Femur (tissue), 1 donor: ENCODE results near the gene SORBS1.

Source experiments
- DNase-seq: peaks from one replicate; pipeline ENCODE4 v3.0.0-alpha.2; 2017

The SORBS1 gene

DNA sequence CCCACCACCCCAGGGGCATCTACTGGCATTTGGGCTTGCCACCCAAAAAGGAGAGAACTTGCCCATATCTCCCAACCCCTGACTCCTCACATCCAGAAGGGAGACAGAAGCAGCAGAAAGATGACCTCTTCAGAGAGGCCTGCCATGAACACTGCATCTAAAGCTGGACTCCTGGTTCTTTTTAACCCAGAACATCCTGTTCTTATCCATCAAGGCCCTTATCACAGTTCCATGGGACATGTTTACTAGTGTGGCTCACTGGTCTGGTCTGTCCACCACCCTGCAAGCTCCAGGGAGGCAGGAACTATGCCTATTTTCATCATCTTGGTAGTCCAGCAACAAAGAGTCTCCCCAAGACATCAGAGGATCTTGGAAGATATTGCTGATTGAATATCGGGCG lies 155.5 kb downstream of the SORBS1 start:
- DNase-seq, result no peak

DNA sequence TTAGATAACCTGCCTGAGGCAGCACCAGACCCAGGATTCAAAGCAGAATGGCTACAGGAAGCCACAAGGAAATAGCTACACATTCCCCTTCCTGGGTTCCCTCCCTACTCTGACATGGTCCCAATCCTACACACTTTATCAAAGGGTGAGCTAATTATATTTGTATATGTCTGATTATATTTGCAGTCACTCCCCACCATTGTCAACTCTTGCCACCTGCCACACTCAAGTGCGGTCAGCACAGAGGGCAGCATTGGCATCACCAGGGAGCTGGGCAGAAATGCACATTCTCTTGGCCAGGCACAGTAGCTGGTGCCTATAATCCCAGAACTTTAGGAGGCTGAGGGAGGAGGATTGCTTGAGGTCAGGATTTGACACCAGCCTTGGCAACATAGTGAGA lies 156.3 kb downstream of the SORBS1 start:
- no peak for DNase-seq

DNA sequence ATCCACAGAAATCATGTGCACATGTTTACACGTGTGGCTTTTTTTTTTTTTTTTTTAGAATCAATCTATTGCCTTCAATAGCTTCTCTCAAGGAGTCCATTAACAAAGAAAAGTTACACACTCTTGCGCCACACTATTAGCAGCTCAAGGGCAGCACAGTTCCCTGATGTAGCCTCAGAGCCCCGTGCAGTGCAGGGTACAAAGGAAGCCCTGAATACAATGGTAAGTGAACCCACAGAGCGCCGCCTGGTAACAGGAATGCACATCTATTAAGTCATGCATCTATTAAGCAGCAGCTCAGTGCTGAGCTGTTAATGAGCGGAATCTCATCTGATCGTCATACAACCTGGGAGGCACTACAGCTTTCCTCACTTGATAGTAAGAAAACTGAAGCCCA lies 156.7 kb downstream of the SORBS1 start:
- no peak for DNase-seq

- no peak for DNase-seq
Observed at GRCh38 chr10:95403700-95404461, 157.3 kb downstream of the SORBS1 start.

GRCh38 chr10:95401704-95402469 lies 159.3 kb downstream of the SORBS1 start:
- no peak for DNase-seq

DNA sequence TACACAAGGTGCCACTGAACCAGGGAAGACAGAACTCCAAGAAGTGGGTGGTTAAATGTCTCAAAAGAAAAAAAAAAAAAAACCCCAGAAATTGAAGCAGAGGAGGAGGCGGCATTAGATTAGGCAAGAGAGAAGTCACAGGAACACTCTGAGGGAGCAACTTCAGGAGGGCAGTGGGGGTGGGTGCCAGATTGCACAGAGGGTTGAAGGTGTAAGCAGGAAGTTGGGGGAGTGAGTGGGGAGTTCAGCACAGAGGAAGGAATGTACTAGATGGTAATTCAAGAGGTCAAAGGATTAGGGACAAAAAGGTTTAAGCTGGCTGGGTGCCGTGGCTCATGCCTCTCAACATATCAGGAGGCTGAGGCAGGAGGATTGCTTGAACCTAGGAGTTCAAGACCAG lies 160.4 kb downstream of the SORBS1 start:
- DNase-seq, result no peak

DNA sequence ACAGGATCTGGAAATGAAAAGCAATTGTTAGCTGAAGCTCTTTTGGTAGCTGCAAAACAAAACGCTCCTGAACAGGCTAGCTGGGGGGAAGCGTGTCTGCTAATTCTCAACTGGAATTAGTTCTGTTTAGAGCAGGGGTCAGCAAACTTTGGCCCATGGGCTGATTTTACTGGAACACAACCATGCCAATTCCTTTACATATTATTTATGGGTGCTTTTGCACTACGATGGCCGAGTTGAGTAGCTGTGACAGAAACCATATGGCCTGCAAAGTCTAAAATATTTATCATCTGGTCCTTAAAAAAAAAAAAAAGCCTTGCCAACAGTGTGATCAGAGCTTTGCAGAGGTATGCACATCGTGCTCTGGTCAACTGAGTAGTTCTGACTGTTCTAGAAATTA lies 162.0 kb downstream of the SORBS1 start:
- no peak for DNase-seq

GRCh38 chr10:95397747-95398146 lies 163.4 kb downstream of the SORBS1 start:
- no peak for DNase-seq

DNA sequence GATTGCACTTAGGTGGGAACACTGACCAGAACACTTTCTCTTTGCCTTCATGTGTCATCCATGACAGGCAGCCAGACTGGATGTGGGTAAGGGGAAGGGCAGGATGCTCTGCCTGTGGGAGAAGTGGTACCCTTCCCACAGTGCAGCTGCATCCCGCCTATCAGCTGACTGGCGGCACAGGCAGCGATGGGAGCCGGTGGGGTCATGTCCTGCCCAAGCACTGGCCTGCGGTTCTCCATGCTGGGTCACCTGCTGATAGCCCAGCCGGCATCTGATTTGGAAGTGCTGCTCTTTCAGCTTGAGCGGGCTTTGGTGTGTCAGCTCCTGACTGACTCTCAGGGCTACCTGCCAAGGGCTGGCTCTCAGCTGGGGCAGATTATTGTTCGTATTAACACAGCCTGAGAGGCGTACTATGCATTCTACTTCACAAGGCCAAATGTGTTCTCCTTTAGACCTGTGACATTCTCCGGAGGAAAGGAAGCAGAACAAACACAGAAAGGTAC lies 165.2 kb downstream of the SORBS1 start:
- no peak for DNase-seq

GRCh38 chr10:95394161-95394880 lies 166.8 kb downstream of the SORBS1 start:
- DNase-seq, result no peak

- no peak for DNase-seq
Observed at GRCh38 chr10:95392681-95393164, 168.4 kb downstream of the SORBS1 start.

DNA sequence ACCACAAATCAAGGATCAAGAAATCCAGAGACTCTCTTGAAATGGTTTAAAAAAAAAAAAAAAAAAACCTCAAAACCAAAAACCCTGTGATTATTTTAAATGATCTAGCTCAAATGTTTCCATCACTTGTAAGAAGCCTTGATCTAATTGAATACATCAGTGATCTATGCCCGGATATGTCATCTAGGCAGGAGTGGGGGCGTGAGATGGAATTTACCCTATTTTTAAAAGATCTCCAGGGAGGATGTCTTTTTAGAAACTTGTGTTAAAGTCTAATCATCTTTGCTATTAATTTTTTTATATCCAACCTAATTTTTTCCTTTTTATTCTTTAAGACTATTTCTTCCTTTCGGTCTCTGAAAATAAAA lies 169.0 kb downstream of the SORBS1 start:
- DNase-seq, result no peak

DNA sequence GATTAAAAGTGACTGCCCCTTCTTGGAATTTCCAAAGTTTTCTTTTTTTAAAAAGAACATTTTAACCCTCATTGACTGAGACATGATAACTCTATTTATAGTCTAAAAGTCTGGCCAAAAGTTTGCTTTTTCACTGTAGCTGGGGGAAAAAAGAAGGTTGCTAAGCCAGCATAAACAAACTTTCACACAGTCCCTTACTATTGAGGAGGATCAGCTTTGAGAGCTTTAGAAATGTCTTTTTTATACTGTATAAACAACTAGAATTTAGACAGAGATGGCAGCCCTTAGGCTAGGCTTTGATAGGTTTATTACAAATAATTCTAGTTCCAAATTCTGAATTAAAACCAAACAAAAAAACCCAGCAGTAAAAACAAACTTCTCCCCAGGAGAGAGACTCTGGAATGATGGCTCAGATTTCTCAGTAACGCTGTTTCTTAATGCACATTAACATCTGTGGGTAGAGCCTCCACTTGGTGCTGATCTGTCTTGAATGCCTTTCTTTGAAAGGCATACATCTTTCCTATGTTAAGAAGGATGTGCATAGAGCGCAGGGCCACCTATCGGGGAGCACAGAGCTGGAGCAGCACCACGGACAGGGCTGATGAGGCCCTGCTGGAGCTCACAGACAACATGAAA lies 169.5 kb downstream of the SORBS1 start:
- DNase-seq, result peak; percentile 68

- no peak for DNase-seq
Observed at GRCh38 chr10:95391164-95391563, 170.0 kb downstream of the SORBS1 start.

DNA sequence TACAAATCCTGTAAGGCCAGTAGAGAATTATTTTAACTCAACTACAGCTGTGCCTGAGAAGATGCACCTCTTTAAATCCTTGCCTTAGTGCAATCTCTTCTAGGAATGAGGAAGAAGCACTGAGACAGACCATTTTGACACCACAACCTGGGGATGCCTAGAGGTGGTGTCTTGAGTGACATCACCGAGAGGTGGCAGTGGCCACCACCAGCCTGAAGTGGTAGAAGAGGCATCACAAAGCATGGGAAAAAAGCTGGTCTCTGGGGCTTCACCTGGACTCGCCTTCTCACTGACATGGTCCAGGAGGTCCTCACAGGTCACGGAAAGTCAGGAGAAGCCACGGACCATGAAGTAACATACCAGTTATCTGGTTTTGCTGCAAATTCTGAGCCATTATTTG lies 171.2 kb downstream of the SORBS1 start:
- no peak for DNase-seq

DNA sequence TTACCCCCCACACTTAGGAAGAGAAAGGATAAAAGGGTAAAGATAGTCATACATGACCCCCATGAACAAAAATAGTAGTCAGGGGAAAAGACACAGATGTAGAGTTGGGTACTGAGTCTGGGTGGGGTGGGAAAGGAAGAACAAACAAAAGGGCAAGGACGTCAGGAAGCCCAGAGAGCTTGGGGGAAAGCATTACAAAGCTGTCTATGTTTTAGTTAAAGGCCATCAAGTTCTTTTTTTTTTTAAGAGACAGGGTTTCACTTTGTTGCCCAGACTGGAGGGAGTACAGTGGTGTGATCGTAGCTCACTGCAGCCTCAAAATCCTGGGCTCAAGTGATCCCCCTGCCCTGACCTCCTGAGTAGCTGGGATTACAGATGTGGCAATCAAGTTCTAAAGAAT lies 172.0 kb downstream of the SORBS1 start:
- DNase-seq, result no peak

DNA sequence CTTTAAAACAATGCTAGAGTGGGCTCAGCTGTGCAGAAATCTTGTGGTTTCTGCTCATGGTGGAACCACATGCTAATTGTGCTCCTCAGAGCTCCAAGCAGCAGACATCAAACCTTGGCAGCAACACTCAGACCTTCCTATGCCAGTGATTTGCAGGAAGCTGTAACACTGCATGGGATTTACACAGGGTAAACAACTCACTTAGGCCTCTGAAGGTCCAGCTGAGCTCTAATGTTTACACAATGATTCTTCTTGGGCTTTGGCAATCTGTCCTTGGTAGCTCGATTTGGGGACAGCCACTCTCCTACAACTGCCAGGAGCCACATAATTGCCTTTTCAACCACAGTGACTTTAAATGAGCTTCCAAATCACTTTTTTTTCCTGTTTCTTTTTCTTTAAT lies 172.6 kb downstream of the SORBS1 start:
- no peak for DNase-seq

- DNase-seq, result no peak
Observed at GRCh38 chr10:95388109-95388471, 173.1 kb downstream of the SORBS1 start.

GRCh38 chr10:95384011-95384704 lies 177.0 kb downstream of the SORBS1 start:
- DNase-seq, result no peak

DNA sequence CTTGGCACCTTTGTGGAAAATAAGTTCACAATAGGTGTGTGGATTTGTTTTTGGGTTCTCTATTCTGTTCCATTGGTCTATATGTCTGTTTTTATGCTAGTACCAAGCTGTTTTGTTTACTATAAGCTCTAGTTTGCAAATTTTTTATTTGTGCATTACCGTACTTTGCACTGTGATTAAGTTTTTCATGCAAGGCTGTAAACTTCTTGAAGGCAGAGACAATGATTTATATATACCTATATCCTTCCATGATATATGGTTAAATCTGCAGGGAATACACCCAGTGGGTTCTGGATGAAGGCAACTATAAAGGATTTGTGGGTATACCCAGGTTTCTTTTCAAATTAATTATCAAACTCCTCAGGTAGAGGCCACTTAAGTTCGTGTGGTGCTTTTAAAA lies 178.6 kb downstream of the SORBS1 start:
- no peak for DNase-seq

DNA sequence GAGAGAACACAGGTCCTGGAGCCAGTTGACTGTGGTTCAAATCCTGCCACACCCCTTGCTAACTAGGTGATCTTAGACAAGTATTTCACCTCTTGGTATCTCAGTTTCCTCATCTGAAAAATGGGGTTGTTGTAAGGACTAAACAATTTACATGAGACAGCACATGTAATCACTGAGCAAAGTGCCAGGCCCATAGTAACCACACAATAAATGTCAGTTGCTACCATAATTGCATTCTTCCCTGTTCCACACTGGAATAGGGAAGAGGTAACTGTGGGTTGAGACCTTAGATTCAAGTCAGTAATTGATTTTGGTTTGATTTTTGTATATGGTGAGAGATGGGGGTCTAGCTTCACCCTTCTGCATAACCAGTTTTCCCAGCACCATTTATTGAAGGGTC lies 179.0 kb downstream of the SORBS1 start:
- DNase-seq, result no peak

- no peak for DNase-seq
Observed at GRCh38 chr10:95377950-95378349, 183.2 kb downstream of the SORBS1 start.
